Urinary bladder (tissue), 4 donors: ENCODE measurements around the gene NCOR1. TPM values are rescaled to one million over a fixed set of nuclear protein-coding genes. Genes with fewer than 3 reads are reported as not detected.
"Not testable (repeated sequence)": the region's sequence is repeated elsewhere in the genome, so short reads cannot be mapped to it uniquely, and the experiment has no call there.

Experiments
- DNase-seq: peaks from one replicate; pipeline ENCODE4 v3.0.0-alpha.2; 2015; ENCODE audit errors: extremely low spot score
- H3K27ac ChIP-seq: one replicate; pipeline ENCODE4 v1.5.1; 2013; ENCODE audit warnings: low read depth, mild to moderate bottlenecking, moderate library complexity
- H3K36me3 ChIP-seq: one replicate; pipeline ENCODE4 v1.6.1; 2013; ENCODE audit warnings: mild to moderate bottlenecking, moderate library complexity; ENCODE audit not compliant: insufficient read depth
- H3K4me1 ChIP-seq: one replicate; pipeline ENCODE4 v1.6.1; 2013; ENCODE audit warnings: mild to moderate bottlenecking, moderate library complexity; ENCODE audit not compliant: insufficient read depth
- H3K4me3 ChIP-seq: one replicate; pipeline ENCODE4 v1.5.1; 2013; ENCODE audit warnings: low read depth, low read length
- WGBS: extraction: QIAGEN DNeasy Blood & Tissue Kit; methylation state at CpG from one replicate; pipeline ENCODE4 v1.1.7; 2013; 5-methylcytosine and 5-hydroxymethylcytosine counted together
- polyA plus RNA-seq: library from polyadenylated mRNA; stranded (reverse); fragments of 200-250 nt; gene quantifications from one replicate; pipeline ENCODE4 v1.2.3, GENCODE V29; 2013
- total RNA-seq: library from RNA; depleted of rRNA; stranded (reverse); fragments of >200 nt; gene quantifications from one replicate; pipeline ENCODE4 v1.2.3, GENCODE V29; 2014
- donor health status: healthy with polysubstance abuse.
- donor health status: healthy.

NCOR1 gene
- total and polyA plus RNA-seq, 2 donors: 45.5 to 128 TPM

DNA sequence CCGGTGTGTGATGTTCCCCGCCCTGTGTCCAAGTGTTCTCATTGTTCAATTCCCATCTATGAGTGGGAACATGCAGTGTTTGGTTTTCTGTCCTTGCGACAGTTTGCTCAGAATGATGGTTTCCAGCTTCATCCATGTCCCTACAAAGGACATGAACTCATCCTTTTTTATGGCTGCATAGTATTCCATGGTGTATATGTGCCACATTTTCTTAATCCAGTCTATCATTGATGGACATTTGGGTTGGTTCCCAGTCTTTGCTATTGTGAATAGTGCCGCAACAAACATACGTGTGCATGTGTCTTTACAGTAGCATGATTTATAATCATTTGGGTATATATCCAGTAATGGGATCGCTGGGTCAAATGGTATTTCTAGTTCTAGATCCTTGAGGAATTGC is 63.0 kb downstream of the NCOR1 start:
- not testable (repeated sequence) for H3K4me3 ChIP-seq, H3K27ac ChIP-seq, H3K4me1 ChIP-seq, H3K36me3 ChIP-seq, DNase-seq
- 90% methylated on average over 6 of the region's 6 CpGs for WGBS

DNA sequence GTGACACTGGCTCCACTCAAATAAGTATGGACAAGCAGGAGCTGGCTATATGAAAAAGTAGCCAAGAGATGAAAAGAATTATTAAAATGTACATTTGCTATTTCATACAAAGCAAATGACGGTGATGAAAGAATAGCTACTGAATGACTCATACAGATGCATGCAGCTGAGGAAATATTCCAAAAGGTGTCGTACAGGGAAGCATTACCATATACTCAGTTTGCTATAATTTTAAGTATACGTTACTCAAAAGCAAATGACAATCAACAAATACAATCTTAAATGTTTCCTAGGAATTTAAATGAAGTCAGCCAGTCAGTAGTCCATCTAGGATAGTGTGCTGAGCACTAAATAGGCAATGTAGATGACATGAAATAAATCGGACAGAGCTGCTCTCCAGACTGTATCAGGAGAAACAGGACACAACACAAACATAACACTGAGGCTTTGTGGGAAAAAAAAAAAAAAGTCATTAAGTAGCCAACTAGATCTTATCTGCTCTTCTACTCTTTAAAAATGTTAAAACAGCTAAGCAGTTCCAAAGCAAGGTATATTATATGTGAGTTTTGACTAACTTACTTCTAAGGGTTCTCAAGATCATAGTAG is 65.0 kb downstream of the NCOR1 start:
- DNase-seq: no peak
- peaks cover 2% of the 10 kb centered on the region for H3K36me3 ChIP-seq
- 70% methylated on average over 4 of the region's 4 CpGs for WGBS
- no peak overlapping the region for H3K4me3 ChIP-seq
- no peaks in the 10 kb centered on the region for H3K4me1 ChIP-seq
- no peak overlapping the region for H3K27ac ChIP-seq

DNA sequence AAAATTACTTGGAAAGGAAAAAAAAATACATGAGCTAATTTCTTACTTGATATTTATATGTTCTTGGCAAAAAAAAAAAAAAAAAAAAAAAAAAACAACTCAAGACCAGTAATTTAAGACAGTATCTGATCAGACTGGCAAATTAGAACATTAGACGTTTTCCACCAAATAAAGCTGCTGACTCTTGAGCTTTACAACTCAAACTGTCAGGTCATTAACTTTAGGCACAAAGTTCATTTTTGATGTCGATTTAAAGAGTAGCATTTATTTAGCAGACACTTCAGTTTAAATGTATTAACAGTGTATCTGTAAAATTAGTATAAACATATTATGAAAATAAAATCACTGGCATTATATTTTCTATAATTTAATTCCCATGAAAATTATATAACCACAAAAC is 66.7 kb downstream of the NCOR1 start:
- Histone ChIP-seq H3K4me1 (no peaks in the 10 kb centered on the region), H3K36me3 (peaks cover 2% of the 10 kb centered on the region), H3K27ac (no peak overlapping the region), H3K4me3 (no peak overlapping the region)
- WGBS: 93% methylated on average over 2 of the region's 2 CpGs
- no peak for DNase-seq

DNA sequence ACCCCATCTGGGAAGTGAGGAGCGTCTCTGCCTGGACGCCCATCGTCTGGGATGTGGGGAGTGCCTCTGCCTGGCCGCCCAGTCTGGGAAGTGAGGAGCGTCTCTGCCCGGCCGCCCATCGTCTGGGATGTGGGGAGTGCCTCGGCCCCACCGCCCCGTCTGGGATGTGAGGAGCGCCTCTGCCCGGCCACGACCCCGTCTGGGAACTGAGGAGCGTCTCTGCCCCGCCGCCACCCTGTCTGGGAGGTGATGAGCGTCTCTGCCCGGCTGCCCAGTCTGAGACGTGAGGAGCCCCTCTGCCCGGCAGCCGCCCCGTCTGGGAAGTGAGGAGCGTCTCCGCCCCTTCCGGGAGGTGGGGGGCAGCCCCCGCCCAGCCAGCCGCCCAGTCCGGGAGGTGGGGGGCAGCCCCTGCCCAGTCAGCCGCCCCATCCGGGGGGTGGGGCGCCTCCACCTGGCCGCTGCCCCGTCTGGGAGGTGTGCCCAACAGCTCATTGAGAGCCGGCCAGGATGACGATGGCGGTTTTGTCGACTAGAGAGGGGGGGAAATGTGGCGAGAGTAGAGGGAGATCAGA is 69.9 kb downstream of the NCOR1 start:
- DNase-seq, H3K4me3 ChIP-seq, H3K36me3 ChIP-seq, H3K27ac ChIP-seq, H3K4me1 ChIP-seq: not testable (repeated sequence)
- 96% methylated on average over 40 of the region's 40 CpGs for WGBS

DNA sequence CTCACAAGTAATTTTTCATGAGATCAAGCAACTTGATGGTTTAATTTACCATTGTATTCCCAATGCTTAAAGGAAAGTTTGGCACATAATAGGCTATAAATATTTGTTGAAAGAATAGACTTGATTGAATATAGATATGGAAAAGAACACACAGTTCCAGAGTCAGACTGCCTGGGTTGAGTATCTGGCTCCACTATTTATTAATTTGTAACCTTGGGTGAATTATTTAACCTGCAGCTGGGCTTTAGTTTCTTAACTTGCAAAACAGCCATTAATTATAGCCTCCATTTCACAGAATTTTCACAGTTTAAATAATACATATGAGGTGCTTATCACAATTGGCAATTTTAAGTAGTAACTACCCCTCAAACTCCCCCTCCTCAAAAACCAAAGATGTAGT is 73.6 kb downstream of the NCOR1 start:
- no peak for DNase-seq
- Histone ChIP-seq H3K36me3 (no peaks in the 10 kb centered on the region), H3K4me3 (no peak overlapping the region)

DNA sequence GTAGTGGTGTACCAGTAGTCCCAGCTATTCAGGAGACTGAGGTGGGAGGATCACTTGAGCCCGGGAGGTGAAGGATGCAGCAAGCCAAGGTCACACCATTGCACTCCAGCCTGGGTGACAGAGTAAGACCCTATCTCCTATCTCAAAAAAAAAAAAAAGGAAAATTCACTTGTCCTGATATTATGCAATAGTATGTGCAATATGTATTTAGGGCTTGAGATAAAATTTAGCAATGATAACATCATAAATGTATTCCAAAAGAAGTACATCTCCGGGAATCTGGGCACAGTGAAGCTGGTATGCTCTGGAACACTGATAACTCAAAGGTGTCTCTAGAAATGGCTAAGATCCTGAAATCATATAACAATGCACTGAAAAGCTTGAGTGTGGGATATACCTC is 74.5 kb downstream of the NCOR1 start:
- Histone ChIP-seq H3K36me3 (no peaks in the 10 kb centered on the region), H3K27ac (no peak overlapping the region), H3K4me3 (no peak overlapping the region), H3K4me1 (no peaks in the 10 kb centered on the region)
- 94% methylated on average over 2 of the region's 2 CpGs for WGBS
- no peak for DNase-seq

More for the DNA sequence above, 73.6 kb downstream of the NCOR1 start:
- Histone ChIP-seq H3K4me1 (no peaks in the 10 kb centered on the region), H3K27ac (no peak overlapping the region)

DNA sequence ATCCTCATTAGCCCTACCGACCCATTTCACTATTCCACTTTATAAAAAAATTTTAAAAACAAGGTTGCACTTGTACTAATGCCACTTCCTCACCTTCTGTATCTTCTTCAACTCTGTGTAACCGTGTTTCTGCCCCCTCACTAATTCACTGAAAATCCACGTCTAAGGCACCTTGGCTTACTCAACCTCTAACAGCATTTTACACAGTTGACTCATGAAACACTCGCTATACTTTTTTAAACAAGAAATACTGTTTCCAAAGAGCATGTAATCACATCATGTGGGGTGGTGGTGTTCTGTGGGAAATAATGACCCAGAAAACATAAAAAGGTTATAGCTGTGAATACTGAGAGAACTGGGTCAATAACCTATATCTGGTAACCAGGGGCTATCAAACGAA is 79.9 kb downstream of the NCOR1 start:
- 92% methylated on average over 5 of the region's 5 CpGs for WGBS
- Histone ChIP-seq H3K27ac (no peak overlapping the region), H3K4me3 (no peak overlapping the region), H3K4me1 (no peaks in the 10 kb centered on the region), H3K36me3 (no peaks in the 10 kb centered on the region)
- DNase-seq: no peak

DNA sequence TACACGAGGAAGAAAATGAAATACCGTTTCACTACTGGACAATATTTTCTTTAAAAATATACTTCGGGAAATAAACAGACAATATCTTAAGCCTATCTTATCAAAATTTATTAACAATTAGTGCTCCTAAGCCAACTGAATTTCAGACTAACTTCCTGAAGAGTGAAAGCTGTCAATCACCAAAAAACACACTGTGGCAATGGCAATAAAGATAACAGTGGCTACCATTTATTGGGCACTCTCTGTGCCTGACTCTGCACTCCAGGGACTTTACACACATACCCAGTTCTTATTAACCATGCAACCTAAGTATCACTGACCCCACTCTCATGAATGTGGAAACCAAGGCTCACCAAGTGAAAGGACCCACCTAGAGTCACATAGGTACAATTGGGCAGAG is 83.7 kb downstream of the NCOR1 start:
- no peak for DNase-seq
- Histone ChIP-seq H3K4me3 (no peak overlapping the region), H3K27ac (no peak overlapping the region), H3K36me3 (no peaks in the 10 kb centered on the region), H3K4me1 (no peaks in the 10 kb centered on the region)
- WGBS: 86% methylated on average over 3 of the region's 3 CpGs

DNA sequence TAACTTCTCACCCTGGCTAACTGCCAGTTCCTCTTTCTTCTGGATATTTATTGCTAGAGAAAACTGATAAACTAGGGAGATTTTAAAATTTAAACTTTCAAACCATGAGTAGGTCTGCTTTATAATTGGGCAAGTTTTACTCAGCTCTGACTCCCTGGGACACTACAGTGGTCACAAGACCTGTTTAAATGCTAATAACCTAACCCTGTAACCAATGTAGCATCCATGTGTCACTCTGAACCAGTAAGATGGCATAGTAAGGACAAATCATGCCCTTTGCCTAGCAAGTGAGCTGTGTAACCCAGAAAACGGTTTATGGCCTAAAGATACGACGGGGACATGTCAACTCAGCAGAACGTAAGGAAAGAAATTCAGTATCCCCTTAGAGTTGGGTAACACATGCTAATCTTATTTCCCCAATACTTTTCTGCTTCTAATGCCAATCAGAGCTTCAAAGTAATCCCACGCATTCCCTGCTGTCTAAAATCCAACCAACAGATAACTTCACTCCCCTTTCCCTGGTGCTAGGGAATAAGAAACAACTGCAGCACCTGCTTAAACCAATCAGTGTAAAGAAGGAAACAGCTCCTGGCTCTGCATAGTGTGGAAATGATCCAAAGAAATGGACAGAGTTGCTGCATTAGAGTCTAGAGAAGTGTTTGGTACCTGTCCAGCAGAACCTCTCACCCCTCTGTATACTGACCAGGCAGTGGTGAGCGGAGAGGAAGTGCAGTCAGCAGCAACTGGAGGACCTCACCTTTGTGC is 85.7 kb downstream of the NCOR1 start:
- no peak overlapping the region for H3K27ac ChIP-seq
- no peak for DNase-seq
- no peaks in the 10 kb centered on the region for H3K36me3 ChIP-seq
- no peak overlapping the region for H3K4me3 ChIP-seq
- H3K4me1 ChIP-seq: no peaks in the 10 kb centered on the region
- WGBS: 85% methylated on average over 6 of the region's 6 CpGs

DNA sequence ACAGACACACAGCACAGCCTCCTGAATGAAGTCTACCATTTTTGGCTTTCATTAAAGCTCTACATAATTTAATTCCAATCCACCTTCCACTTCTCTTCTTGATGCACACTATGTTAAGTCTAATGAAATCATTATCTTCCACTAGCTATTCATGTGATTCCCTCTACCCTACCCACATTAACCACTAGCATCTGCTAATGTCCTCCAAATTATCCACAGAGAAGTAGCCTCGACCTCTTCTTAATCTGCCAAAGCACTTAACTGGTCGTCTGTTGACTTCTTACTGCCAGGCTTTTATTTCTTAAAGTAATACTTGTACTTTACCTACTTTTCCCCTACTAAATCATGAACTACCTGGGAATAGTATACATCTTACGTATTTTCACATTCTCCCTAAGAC is 91.8 kb downstream of the NCOR1 start:
- H3K36me3 ChIP-seq: peaks cover 4% of the 10 kb centered on the region
- H3K4me1 ChIP-seq: no peaks in the 10 kb centered on the region
- no peak for DNase-seq
- WGBS: 80% methylated on average over 3 of the region's 3 CpGs
- H3K27ac ChIP-seq: no peak overlapping the region
- no peak overlapping the region for H3K4me3 ChIP-seq

DNA sequence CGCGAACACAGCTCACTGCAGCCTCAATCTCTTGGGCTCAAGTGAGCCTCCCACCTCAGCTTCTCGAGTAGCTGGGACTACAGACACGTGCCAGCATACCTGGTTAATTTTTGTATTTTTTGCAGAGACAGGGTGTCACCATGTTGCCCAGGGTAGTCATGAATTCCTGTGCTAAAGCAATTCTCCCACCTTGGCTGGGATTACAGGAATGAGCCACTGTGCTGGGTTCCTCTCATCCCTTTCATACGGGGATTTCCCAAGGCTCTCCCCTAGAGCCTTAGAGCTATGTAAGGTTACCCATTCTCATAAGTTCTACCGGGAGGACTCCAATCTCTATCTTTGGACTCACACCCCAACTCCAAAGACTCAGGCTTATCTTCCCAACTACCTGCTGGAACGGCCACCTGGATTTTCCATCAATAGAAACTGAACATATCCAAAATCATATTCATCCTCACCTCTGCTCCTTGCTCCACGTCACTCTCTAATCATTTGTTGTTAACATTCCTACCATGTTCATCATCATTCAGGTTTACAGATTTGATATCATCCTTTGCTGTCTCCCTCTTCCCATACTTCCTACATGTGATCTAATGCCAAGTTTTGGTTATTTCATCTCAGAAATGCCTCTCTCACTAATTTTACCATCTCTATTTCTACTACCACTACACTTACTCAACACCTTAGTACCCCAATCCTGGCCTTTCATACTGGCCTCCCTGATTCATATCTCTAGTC is 92.5 kb downstream of the NCOR1 start:
- 81% methylated on average over 8 of the region's 8 CpGs for WGBS
- H3K4me3 ChIP-seq: no peak overlapping the region
- peaks cover 4% of the 10 kb centered on the region for H3K36me3 ChIP-seq
- DNase-seq: no peak
- H3K4me1 ChIP-seq: no peaks in the 10 kb centered on the region
- H3K27ac ChIP-seq: no peak overlapping the region

DNA sequence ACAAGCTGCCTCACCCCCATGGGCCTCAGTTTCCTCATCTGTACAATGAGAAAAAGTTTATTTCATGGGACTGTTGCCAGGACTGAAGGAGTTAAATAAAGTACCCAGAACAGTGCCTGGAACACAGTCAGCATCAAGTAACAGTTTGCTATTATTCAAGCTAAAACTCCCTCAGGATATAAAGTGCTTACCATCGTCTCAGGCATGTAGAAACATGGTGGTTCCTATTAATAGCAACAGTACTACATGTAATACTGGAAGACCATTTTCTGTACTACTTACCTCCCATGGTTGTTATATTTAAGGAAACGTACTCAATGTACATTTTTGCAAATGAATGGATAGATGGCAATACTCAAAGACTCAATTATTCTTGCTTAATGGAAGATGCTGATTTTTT is 93.4 kb downstream of the NCOR1 start:
- Histone ChIP-seq H3K27ac (no peak overlapping the region), H3K4me1 (no peaks in the 10 kb centered on the region), H3K36me3 (peaks cover 4% of the 10 kb centered on the region), H3K4me3 (no peak overlapping the region)
- no peak for DNase-seq
- 53% methylated on average over 2 of the region's 2 CpGs for WGBS

DNA sequence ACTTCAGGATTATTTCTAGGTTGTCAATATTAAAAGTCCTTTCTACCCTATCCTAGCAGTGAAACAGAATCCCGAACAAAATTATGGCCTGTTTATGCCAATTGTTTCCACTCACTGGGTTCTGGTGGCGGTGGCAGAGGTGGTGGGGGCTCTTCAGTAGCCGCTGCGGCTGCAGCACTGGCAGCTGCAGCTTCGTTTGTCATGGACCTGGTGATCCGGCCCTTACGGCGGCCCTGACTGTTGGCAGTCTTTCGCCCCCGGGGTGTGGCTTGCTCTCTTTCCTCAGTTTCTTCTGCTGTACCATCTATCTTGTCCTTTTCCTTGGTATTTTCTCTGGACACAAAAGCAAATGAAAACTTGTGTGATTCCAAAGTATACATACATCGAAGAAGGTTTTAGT is 94.4 kb downstream of the NCOR1 start:
- DNase-seq: no peak
- no peak overlapping the region for H3K27ac ChIP-seq
- no peak overlapping the region for H3K4me3 ChIP-seq
- no peaks in the 10 kb centered on the region for H3K4me1 ChIP-seq
- 95% methylated on average over 11 of the region's 11 CpGs for WGBS
- H3K36me3 ChIP-seq: peaks cover 4% of the 10 kb centered on the region

DNA sequence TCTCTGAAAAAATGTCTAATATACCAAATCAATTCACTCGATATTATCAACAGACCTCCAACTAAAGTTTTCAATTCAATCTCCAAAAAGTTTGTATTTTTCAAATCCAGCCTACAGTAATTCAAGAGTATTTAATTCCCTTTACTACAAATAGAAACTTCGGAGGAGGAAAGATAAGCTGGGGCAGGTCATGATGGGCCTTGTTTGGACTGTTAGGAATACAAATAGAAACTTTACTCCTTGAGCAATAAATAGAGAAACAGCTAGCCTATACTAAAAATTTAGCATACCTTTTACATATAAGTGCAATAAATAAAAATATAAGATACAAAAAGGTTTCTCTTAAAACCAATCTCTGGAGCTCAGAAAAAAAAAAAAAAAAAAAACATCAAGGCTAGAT is 98.2 kb downstream of the NCOR1 start:
- 93% methylated on average over 2 of the region's 2 CpGs for WGBS
- Histone ChIP-seq H3K4me3 (no peak overlapping the region), H3K4me1 (no peaks in the 10 kb centered on the region), H3K27ac (no peak overlapping the region), H3K36me3 (peaks cover 4% of the 10 kb centered on the region)
- DNase-seq: no peak
